Right cardiac atrium (tissue), 5 donors: Measurements from ENCODE around the gene NMB. TPM values are rescaled to one million over a fixed set of nuclear protein-coding genes. Genes with fewer than 3 reads are reported as not detected.
A peak's percentile ranks its signal among the peaks of the same experiment; 100 is the strongest.
"Not testable (repeated sequence)": the region's sequence is repeated elsewhere in the genome, so short reads cannot be mapped to it uniquely, and the experiment has no call there.

Experiments used
- ATAC-seq, 2 donors: fragments of 200-7000 bp; cut with Tn5 transposase; one replicate each; pipeline versions ENCODE4 v1.8.0 to v1.9.1; 2020; ENCODE audit warnings: moderate library complexity in 2 of 2, mild to moderate bottlenecking in 1 of 2
- DNase-seq, 3 donors: peaks; one replicate each; pipeline ENCODE4 v3.0.0-alpha.2; 2020
- H3K27ac ChIP-seq: one replicate; pipeline ENCODE4 v1.5.1; 2013; ENCODE audit warnings: mild to moderate bottlenecking, low read length, control low read depth, moderate library complexity
- H3K27me3 ChIP-seq: one replicate; pipeline ENCODE4 v1.6.1; 2013; ENCODE audit not compliant: control insufficient read depth, insufficient read depth
- H3K4me1 ChIP-seq: one replicate; pipeline ENCODE4 v1.6.1; 2013; ENCODE audit warnings: low read length; ENCODE audit not compliant: control insufficient read depth, insufficient read depth
- H3K4me3 ChIP-seq: one replicate; pipeline ENCODE4 v1.5.1; 2013; ENCODE audit warnings: low read length, control low read depth
- H3K9me3 ChIP-seq: one replicate; pipeline ENCODE4 v1.6.1; 2013; ENCODE audit warnings: low read length; ENCODE audit not compliant: control insufficient read depth
- WGBS: extraction: QIAGEN DNeasy Blood & Tissue Kit; methylation state at CpG from one replicate; pipeline ENCODE4 v1.1.7; 2013; 5-methylcytosine and 5-hydroxymethylcytosine counted together
- intact Hi-C, 4 donors: fragments of 100-400 bp; cut with DNase I; formaldehyde crosslinking; loops; one replicate each; pipeline versions ENCODE4 v1.11.0 to v1.14.0; 2022 to 2023
- polyA plus RNA-seq: library from polyadenylated mRNA; stranded (reverse); fragments of 200-250 nt; gene quantifications from one replicate; pipeline ENCODE4 v1.2.3, GENCODE V29; 2013
- total RNA-seq, 4 donors: library from RNA; stranded (reverse); fragmentation: NEBNext Ultra II Directional; extraction: Animal tissue kit (Norgen Biotek cat#: 25700); gene quantifications; one replicate each; pipeline ENCODE4 v1.2.1, GENCODE V29; 2021
- donor health status: healthy with polysubstance abuse.
- donor health status: DM: no; HTN: yes; CAD: no.
- donor health status: DM: no; HTN: no; CAD: no.
- donor health status: DM: no; HTN: yes; CAD: no; lungs with severe emphysema.
- donor health status: DM: yes; HTN: yes; CAD: no.

Gene NMB
- total and polyA plus RNA-seq, 5 donors = 0.96 to 6.9 (median 2.3) TPM

DNA sequence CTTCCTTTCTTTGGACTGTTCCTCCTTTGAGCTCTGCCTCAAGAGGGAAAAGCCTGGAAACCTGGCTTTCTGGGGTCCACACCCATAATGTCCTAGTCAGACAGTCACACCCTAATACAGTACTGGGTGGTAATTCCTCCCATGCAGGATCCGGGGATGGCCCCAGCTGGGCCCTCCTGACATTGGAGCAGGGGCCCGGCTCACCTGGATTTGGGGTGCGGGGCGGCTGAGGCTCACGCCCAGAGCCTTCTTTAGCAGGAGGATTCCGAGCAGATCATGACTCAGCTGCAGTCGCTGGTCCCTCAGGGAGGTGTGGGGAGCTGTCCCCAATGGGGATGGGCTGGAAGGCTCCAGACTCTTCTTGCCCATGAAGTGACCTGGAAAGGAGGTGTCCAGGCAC is 1.0 kb downstream of the NMB start:
- DNase-seq (peak in 1 of 3 donors; percentile 42), ATAC-seq (no peak)
- 92% methylated on average over 7 of the region's 7 CpGs for whole genome bisulfite sequencing
- Histone ChIP-seq H3K9me3 (no peaks in the 10 kb centered on the region), H3K4me3 (no peak overlapping the region), H3K4me1 (peaks cover 15% of the 10 kb centered on the region), H3K27me3 (no peaks in the 10 kb centered on the region), H3K27ac (no peak overlapping the region)
- intact Hi-C loops = loop anchor here in 3 of 4 donors (10.0 kb wide), 5 partner anchors 52 to 268 kb away; partner anchors contain the start of genes ALPK3 (in 1 of the 3), ZNF592 (in 1 of the 3) and ZSCAN2 (in 1 of the 3)

GRCh38 chr15:84654689-84655453 is 3.1 kb downstream of the NMB start:
- H3K9me3 ChIP-seq = no peaks in the 10 kb centered on the region
- 6% methylated on average over 19 of the region's 19 CpGs for WGBS
- H3K27ac ChIP-seq = peak overlapping the region; percentile 73
- H3K27me3 ChIP-seq = no peaks in the 10 kb centered on the region
- peak overlapping the region; percentile 38 for H3K4me3 ChIP-seq
- DNase-seq = peak; percentile 82 to 92 (median 91)
- intact Hi-C loops = loop anchor here in 3 of 4 donors (10.0 kb wide), 5 partner anchors 50 to 270 kb away; partner anchors contain the start of genes ALPK3 (in 1 of the 3), ZNF592 (in 1 of the 3) and ZSCAN2 (in 1 of the 3)
- peaks cover 15% of the 10 kb centered on the region for H3K4me1 ChIP-seq
- peak; percentile 40 to 41 for ATAC-seq

GRCh38 chr15:84653910-84654688 is 3.9 kb downstream of the NMB start, which contains the start of gene WDR73:
Gene WDR73 (minus strand): TSS chr15:84654283. CDS start chr15:84654274, 9 bp downstream.
- intact Hi-C loops = loop anchor here in 3 of 4 donors (10.0 kb wide), 5 partner anchors 49 to 271 kb away; partner anchors contain the start of genes ALPK3 (in 1 of the 3), ZNF592 (in 1 of the 3) and ZSCAN2 (in 1 of the 3)
- Histone ChIP-seq H3K4me1 (peaks cover 16% of the 10 kb centered on the region), H3K27ac (peak within 1 kb of the TSS; percentile 73), H3K9me3 (no peaks in the 10 kb centered on the region), H3K4me3 (peak within 1 kb of the TSS; percentile 38), H3K27me3 (no peaks in the 10 kb centered on the region)
- DNase-seq (peak; percentile 97 to 99 (median 99)), ATAC-seq (peak; percentile 93 to 95)
- WGBS = under 1% methylated on average over 49 of the region's 49 CpGs

GRCh38 chr15:84653584-84653909 is 4.5 kb downstream of the NMB start:
- Histone ChIP-seq H3K4me1 (peaks cover 13% of the 10 kb centered on the region), H3K9me3 (no peaks in the 10 kb centered on the region), H3K4me3 (peak overlapping the region; percentile 38), H3K27me3 (no peaks in the 10 kb centered on the region), H3K27ac (peak overlapping the region; percentile 20)
- intact Hi-C loops = loop anchor here in 3 of 4 donors (10.0 kb wide), 5 partner anchors 49 to 271 kb away; partner anchors contain the start of genes ALPK3 (in 1 of the 3), ZNF592 (in 1 of the 3) and ZSCAN2 (in 1 of the 3)
- 17% methylated on average over 7 of the region's 7 CpGs for WGBS
- DNase-seq (no peak), ATAC-seq (no peak)

DNA sequence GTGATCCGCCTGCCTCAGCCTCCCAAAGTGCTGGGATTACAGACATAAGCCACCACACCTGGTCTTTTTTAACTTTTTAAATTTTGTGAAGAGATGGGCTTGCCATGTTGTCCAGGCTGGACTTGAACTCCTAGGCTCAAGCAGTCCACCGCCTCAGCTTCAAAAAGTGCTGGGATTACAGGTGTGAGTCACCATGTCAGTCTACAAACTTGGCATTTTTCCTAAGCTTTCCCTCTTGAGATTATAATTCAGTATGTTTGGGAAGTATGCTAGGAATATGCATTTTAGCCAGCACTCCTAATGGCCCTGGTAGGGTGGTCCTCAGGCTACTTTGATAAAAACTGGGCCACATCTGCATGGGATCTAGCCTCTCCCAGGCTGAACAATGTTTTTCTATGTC is 8.3 kb downstream of the NMB start:
- WGBS = 94% methylated on average over 2 of the region's 2 CpGs
- intact Hi-C loops = loop anchor here in 3 of 4 donors (10.0 kb wide), 5 partner anchors 45 to 275 kb away; partner anchors contain the start of genes ALPK3 (in 1 of the 3), ZNF592 (in 1 of the 3) and ZSCAN2 (in 1 of the 3)
- DNase-seq = no peak
- ATAC-seq = no peak
- peaks cover 13% of the 10 kb centered on the region for H3K4me1 ChIP-seq
- H3K27ac ChIP-seq = no peak overlapping the region
- H3K9me3 ChIP-seq = no peaks in the 10 kb centered on the region
- H3K4me3 ChIP-seq = no peak overlapping the region
- no peaks in the 10 kb centered on the region for H3K27me3 ChIP-seq

DNA sequence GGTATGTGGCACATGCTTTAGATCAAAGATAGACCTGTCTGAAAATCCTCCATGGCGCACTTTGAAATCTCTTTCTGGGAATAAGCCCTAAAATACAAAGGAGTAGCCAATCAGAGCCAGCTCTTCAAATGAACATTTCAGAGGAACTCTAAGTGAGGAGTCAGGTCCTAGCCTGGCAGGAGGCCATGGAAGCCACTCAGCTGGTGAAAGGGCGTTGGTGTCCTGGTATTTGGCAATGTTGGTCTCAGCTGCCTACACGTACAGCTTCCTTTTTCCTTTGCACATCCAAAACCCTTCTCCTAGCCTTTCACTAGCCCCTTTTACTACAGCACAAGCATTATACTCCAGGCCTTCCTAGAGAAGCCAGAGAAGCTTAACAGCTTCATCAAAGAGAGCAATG is 9.5 kb downstream of the NMB start:
- Histone ChIP-seq H3K4me1 (peaks cover 12% of the 10 kb centered on the region), H3K27me3 (no peaks in the 10 kb centered on the region), H3K9me3 (no peaks in the 10 kb centered on the region), H3K27ac (peak overlapping the region; percentile 53), H3K4me3 (no peak overlapping the region)
- ATAC-seq = no peak
- DNase-seq = peak; percentile 66 to 85 (median 81)
- WGBS = 48% methylated on average over 3 of the region's 3 CpGs
- intact Hi-C loops = no loop called here

- Histone ChIP-seq H3K9me3 (no peaks in the 10 kb centered on the region), H3K27me3 (no peaks in the 10 kb centered on the region), H3K4me3 (no peak overlapping the region), H3K4me1 (peaks cover 9% of the 10 kb centered on the region), H3K27ac (peak overlapping the region; percentile 66)
- DNase-seq (no peak), ATAC-seq (no peak)
- intact Hi-C loops = no loop called here
These were observed 10.3 kb downstream of the NMB start for GRCh38 chr15:84647726-84648125.

GRCh38 chr15:84645997-84646396 is 12.0 kb downstream of the NMB start:
- WGBS = 89% methylated on average over 10 of the region's 10 CpGs
- no peaks in the 10 kb centered on the region for H3K27me3 ChIP-seq
- no peak for ATAC-seq
- no peak overlapping the region for H3K27ac ChIP-seq
- no peak for DNase-seq
- H3K4me3 ChIP-seq = no peak overlapping the region
- H3K9me3 ChIP-seq = no peaks in the 10 kb centered on the region
- H3K4me1 ChIP-seq = peaks cover 9% of the 10 kb centered on the region
- intact Hi-C loops = no loop called here

- no peaks in the 10 kb centered on the region for H3K9me3 ChIP-seq
- H3K27ac ChIP-seq = no peak overlapping the region
- DNase-seq = no peak
- ATAC-seq = no peak
- intact Hi-C loops = no loop called here
- peaks cover 9% of the 10 kb centered on the region for H3K4me1 ChIP-seq
- H3K27me3 ChIP-seq = no peaks in the 10 kb centered on the region
- 92% methylated on average over 10 of the region's 10 CpGs for WGBS
- no peak overlapping the region for H3K4me3 ChIP-seq
These were observed 12.5 kb downstream of the NMB start for GRCh38 chr15:84645496-84645895.

- intact Hi-C loops = no loop called here
- WGBS = 94% methylated on average over 6 of the region's 6 CpGs
- DNase-seq (no peak), ATAC-seq (no peak)
- Histone ChIP-seq H3K27me3 (no peaks in the 10 kb centered on the region), H3K27ac (no peak overlapping the region), H3K9me3 (no peaks in the 10 kb centered on the region), H3K4me3 (no peak overlapping the region), H3K4me1 (peaks cover 7% of the 10 kb centered on the region)
These were observed 14.2 kb downstream of the NMB start for GRCh38 chr15:84643838-84644237.

DNA sequence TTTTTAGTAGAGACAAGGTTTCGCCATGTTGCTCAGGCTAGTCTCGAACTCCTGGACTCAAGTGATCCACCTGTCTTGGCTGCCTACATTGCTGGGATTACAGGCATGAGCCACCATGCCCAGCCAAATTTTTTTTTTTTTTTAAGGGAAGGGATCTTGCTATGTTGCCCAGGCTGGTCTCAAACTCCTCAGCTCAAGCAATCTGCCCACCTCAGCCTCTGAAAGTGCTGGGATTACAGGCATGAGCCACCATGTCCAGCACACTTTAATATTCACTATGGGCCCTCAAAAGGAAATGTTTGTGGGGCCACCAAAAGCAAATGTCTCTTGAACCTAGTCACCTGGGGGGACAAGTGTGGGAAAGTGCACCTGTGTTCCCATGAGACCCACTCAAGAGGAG is 15.4 kb downstream of the NMB start:
- WGBS = 97% methylated on average over 2 of the region's 2 CpGs
- H3K27ac ChIP-seq, H3K4me3 ChIP-seq, H3K9me3 ChIP-seq, DNase-seq, ATAC-seq, H3K27me3 ChIP-seq, H3K4me1 ChIP-seq, intact Hi-C loops: not testable (repeated sequence)
